GM19043 (cell line): Measurements from ENCODE around the gene COL23A1.
"Not testable (repeated sequence)": the region's sequence is repeated elsewhere in the genome, so short reads cannot be mapped to it uniquely, and the experiment has no call there.

Experiments used
- ATAC-seq: cut with Tn5 transposase; IDR thresholded peaks from one replicate; pipeline ENCODE4 v1.9.1; 2021; ENCODE audit warnings: low read depth; ENCODE audit not compliant: unreplicated experiment

COL23A1 gene

GRCh38 chr5:178319541-178320041, 270.6 kb downstream of the COL23A1 start:
- no peak for ATAC-seq

- no peak for ATAC-seq
Measured at GRCh38 chr5:178318893-178319292, 271.3 kb downstream of the COL23A1 start.

GRCh38 chr5:178318382-178318781, 271.8 kb downstream of the COL23A1 start:
- ATAC-seq: no peak

- ATAC-seq: not testable (repeated sequence)
Measured at GRCh38 chr5:178317727-178318126, 272.5 kb downstream of the COL23A1 start.

- no peak for ATAC-seq
Measured at GRCh38 chr5:178314961-178315820, 275.0 kb downstream of the COL23A1 start.

GRCh38 chr5:178314061-178314660, 276.0 kb downstream of the COL23A1 start:
- ATAC-seq: no peak

GRCh38 chr5:178313316-178313715, 276.9 kb downstream of the COL23A1 start:
- ATAC-seq: no peak

GRCh38 chr5:178312880-178313282, 277.3 kb downstream of the COL23A1 start:
- ATAC-seq: no peak

GRCh38 chr5:178310130-178310865, 279.9 kb downstream of the COL23A1 start:
- no peak for ATAC-seq

- ATAC-seq: no peak
Measured at GRCh38 chr5:178309271-178310013, 280.8 kb downstream of the COL23A1 start.

GRCh38 chr5:178308541-178309092, 281.6 kb downstream of the COL23A1 start:
- ATAC-seq: no peak

GRCh38 chr5:178307267-178308045, 282.7 kb downstream of the COL23A1 start:
- ATAC-seq: no peak

- ATAC-seq: no peak
Measured at GRCh38 chr5:178306430-178307225, 283.6 kb downstream of the COL23A1 start.

- no peak for ATAC-seq
Measured at GRCh38 chr5:178305801-178306200, 284.4 kb downstream of the COL23A1 start.

- no peak for ATAC-seq
Measured at GRCh38 chr5:178304761-178305645, 285.2 kb downstream of the COL23A1 start.

GRCh38 chr5:178304016-178304415, 286.2 kb downstream of the COL23A1 start:
- ATAC-seq: no peak

- ATAC-seq: not testable (repeated sequence)
Measured at GRCh38 chr5:178302321-178302720, 287.9 kb downstream of the COL23A1 start.

GRCh38 chr5:178301641-178302040, 288.6 kb downstream of the COL23A1 start:
- no peak for ATAC-seq
